HepG2 (cell line): Measurements from ENCODE around the gene SS18L1. TPM values are rescaled to one million over a fixed set of nuclear protein-coding genes. Genes with fewer than 3 reads are reported as not detected.

Experiments
- FOXK2 ChIP-seq: fragments of 450-650 bp; IDR thresholded peaks from 2 replicates; pipeline ENCODE4 v1.6.1; 2016
- SP4 ChIP-seq: sonication (generic); formaldehyde crosslinking; IDR thresholded peaks from 2 replicates; pipeline ENCODE4 v1.8.1; 2023; ENCODE audit warnings: mild to moderate bottlenecking, missing genetic modification reagents
- ZNF138 ChIP-seq: sonication (generic); formaldehyde crosslinking; IDR thresholded peaks from 2 replicates; pipeline ENCODE4 v1.5.0; 2020; ENCODE audit warnings: mild to moderate bottlenecking, low read depth, missing genetic modification reagents
- ZNF703 ChIP-seq: sonication (generic); formaldehyde crosslinking; IDR thresholded peaks from 2 replicates; pipeline ENCODE4 v1.5.1; 2020; ENCODE audit warnings: missing genetic modification reagents, mild to moderate bottlenecking, moderate library complexity, borderline replicate concordance
- ZNF747 ChIP-seq: sonication (generic); formaldehyde crosslinking; IDR thresholded peaks from 2 replicates; pipeline ENCODE4 v1.8.1; 2023; ENCODE audit warnings: missing genetic modification reagents, mild to moderate bottlenecking, borderline replicate concordance
- ZNF790 ChIP-seq: sonication (generic); formaldehyde crosslinking; IDR thresholded peaks from 2 replicates; pipeline ENCODE4 v1.8.0; 2022; ENCODE audit warnings: missing genetic modification reagents, mild to moderate bottlenecking, borderline replicate concordance
- ZNF83 ChIP-seq: sonication (generic); formaldehyde crosslinking; IDR thresholded peaks from 2 replicates; pipeline ENCODE4 v1.4.0; 2020; ENCODE audit warnings: missing genetic modification reagents, mild to moderate bottlenecking, borderline replicate concordance
- ZNF891 ChIP-seq: sonication (generic); formaldehyde crosslinking; IDR thresholded peaks from 2 replicates; pipeline ENCODE4 v1.5.0; 2020; ENCODE audit warnings: mild to moderate bottlenecking, missing genetic modification reagents
- polyA plus RNA-seq, 8 experiments: library from polyadenylated mRNA; depleted of rRNA in 3 of 8; stranded (reverse) in 7 of 8; unstranded in 1 of 8; fragments of >200 nt; fragmentation: Illumina TruSeq in 4 of 8; extraction: Trizol in 4 of 8; gene quantifications; 2 replicates each; pipeline versions ENCODE4 v1.2.1 to v1.2.3, GENCODE V29; 2011 to 2016; ENCODE audit warnings: low read depth in 4 of 8, missing spikeins in 1 of 8, mixed read lengths in 1 of 8; ENCODE audit not compliant: insufficient read depth in 1 of 8
- total RNA-seq, 5 experiments: library from RNA; depleted of rRNA; stranded (reverse); fragments of >200 nt; fragmentation: Illumina TruSeq; extraction: Trizol; gene quantifications; 2 replicates each; pipeline ENCODE4 v1.2.3, GENCODE V29; 2016; ENCODE audit warnings: low read depth in 1 of 5
- TF ChIP-seq, protein P1 (sequence below): sonication (generic); formaldehyde crosslinking; IDR thresholded peaks from 2 replicates; pipeline ENCODE4 v1.8.0; 2022; ENCODE audit warnings: missing genetic modification reagents, mild to moderate bottlenecking, moderate library complexity, borderline replicate concordance
- TF ChIP-seq, protein P2 (sequence below): sonication (generic); formaldehyde crosslinking; IDR thresholded peaks from 2 replicates; pipeline ENCODE4 v1.4.0; 2020; ENCODE audit warnings: mild to moderate bottlenecking, missing genetic modification reagents
- TF ChIP-seq, protein P3 (sequence below): sonication (generic); formaldehyde crosslinking; conservative IDR thresholded peaks from 2 replicates; pipeline ENCODE4 v1.4.0; 2020; ENCODE audit warnings: mild to moderate bottlenecking, missing genetic modification reagents, moderate library complexity
- TF ChIP-seq, protein P4 (sequence below): sonication (generic); formaldehyde crosslinking; IDR thresholded peaks from 2 replicates; pipeline ENCODE4 v1.4.0; 2020; ENCODE audit warnings: missing genetic modification reagents
- TF ChIP-seq, protein P5 (sequence below): sonication (generic); formaldehyde crosslinking; IDR thresholded peaks from 2 replicates; pipeline ENCODE4 v1.5.1; 2020; ENCODE audit warnings: mild to moderate bottlenecking, missing genetic modification reagents, moderate library complexity

SS18L1 gene
- total and polyA plus RNA-seq, 2 of the 13 experiments (the other 11 are each of a cell fraction or from before 2014, with no cell fraction given) = 17.8 to 27.6 TPM

DNA sequence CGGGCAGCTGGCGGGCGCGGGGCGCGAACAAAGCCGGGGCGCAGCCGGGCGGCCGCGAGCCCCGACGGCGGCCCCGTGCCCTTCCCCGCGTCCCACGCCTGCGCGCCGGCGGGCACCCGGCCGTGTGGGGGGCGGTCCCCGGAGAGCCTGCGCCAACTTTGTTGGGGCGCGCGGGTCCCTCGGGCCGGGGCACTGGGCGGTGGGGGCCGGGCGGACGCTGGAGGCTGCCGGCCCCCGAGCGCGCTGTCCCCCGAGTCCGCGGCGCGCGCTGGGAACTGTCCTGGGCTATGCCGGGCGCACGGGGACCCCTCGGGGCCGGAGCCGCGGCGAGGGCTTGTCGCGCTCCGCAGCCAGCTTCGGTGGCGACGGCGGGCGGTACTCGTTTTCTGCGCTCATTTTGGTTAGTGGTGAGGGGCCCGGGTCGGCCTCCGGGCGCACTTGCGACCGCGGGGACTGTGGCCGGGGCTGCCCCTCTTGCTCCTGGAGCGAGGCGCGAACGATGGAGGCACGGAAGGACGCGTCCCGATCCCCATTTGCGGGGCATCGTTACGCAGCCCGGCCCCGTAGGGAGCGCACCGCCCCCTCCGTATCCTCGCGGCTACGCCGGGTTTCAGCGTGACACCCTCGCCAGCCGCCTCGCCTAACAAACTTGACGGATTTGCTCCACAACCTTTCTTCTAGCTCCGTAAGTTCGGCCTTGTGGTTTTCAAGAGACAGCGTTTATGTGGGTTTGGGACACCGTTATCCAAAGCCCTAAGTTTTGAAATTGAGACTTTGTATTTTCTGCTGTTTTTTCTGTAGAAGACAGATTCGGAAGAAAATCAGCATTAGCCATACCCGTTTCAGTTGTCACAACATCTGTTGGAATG, 622 bp downstream of the SS18L1 start (continued):
- TF ChIP-seq ZNF83 (CRISPR knock-in tag) = 0 out of 2 replicates have a peak, but pooled peaks have one; percentile 51
- TF ChIP-seq, protein P1, sequence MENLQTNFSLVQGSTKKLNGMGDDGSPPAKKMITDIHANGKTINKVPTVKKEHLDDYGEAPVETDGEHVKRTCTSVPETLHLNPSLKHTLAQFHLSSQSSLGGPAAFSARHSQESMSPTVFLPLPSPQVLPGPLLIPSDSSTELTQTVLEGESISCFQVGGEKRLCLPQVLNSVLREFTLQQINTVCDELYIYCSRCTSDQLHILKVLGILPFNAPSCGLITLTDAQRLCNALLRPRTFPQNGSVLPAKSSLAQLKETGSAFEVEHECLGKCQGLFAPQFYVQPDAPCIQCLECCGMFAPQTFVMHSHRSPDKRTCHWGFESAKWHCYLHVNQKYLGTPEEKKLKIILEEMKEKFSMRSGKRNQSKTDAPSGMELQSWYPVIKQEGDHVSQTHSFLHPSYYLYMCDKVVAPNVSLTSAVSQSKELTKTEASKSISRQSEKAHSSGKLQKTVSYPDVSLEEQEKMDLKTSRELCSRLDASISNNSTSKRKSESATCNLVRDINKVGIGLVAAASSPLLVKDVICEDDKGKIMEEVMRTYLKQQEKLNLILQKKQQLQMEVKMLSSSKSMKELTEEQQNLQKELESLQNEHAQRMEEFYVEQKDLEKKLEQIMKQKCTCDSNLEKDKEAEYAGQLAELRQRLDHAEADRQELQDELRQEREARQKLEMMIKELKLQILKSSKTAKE (CRISPR knock-in tag) = 0 out of 2 replicates have a peak, but pooled peaks have one; percentile 18
- TF ChIP-seq ZNF138 (CRISPR knock-in tag) = peak; percentile 82; the same call in 1 of the 2 replicates
- TF ChIP-seq, protein P2, sequence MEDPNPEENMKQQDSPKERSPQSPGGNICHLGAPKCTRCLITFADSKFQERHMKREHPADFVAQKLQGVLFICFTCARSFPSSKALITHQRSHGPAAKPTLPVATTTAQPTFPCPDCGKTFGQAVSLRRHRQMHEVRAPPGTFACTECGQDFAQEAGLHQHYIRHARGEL (CRISPR knock-in tag) = no peak
- TF ChIP-seq, protein P3, sequence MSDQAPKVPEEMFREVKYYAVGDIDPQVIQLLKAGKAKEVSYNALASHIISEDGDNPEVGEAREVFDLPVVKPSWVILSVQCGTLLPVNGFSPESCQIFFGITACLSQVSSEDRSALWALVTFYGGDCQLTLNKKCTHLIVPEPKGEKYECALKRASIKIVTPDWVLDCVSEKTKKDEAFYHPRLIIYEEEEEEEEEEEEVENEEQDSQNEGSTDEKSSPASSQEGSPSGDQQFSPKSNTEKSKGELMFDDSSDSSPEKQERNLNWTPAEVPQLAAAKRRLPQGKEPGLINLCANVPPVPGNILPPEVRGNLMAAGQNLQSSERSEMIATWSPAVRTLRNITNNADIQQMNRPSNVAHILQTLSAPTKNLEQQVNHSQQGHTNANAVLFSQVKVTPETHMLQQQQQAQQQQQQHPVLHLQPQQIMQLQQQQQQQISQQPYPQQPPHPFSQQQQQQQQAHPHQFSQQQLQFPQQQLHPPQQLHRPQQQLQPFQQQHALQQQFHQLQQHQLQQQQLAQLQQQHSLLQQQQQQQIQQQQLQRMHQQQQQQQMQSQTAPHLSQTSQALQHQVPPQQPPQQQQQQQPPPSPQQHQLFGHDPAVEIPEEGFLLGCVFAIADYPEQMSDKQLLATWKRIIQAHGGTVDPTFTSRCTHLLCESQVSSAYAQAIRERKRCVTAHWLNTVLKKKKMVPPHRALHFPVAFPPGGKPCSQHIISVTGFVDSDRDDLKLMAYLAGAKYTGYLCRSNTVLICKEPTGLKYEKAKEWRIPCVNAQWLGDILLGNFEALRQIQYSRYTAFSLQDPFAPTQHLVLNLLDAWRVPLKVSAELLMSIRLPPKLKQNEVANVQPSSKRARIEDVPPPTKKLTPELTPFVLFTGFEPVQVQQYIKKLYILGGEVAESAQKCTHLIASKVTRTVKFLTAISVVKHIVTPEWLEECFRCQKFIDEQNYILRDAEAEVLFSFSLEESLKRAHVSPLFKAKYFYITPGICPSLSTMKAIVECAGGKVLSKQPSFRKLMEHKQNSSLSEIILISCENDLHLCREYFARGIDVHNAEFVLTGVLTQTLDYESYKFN (CRISPR knock-in tag) = 0 out of 2 replicates have a peak, but pooled peaks have one; percentile 17
- TF ChIP-seq ZNF891 (CRISPR knock-in tag) = 0 out of 2 replicates have a peak, but pooled peaks have one; percentile 48
- 0 out of 2 replicates have a peak, but pooled peaks have one; percentile 53 for TF ChIP-seq ZNF747 (CRISPR knock-in tag)
- peak; percentile 38; the same call in 1 of the 2 replicates for TF ChIP-seq SP4 (CRISPR knock-in tag)
- TF ChIP-seq, protein P4, sequence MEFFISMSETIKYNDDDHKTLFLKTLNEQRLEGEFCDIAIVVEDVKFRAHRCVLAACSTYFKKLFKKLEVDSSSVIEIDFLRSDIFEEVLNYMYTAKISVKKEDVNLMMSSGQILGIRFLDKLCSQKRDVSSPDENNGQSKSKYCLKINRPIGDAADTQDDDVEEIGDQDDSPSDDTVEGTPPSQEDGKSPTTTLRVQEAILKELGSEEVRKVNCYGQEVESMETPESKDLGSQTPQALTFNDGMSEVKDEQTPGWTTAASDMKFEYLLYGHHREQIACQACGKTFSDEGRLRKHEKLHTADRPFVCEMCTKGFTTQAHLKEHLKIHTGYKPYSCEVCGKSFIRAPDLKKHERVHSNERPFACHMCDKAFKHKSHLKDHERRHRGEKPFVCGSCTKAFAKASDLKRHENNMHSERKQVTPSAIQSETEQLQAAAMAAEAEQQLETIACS (CRISPR knock-in tag) = 0 out of 2 replicates have a peak, but pooled peaks have one; percentile 5
- TF ChIP-seq ZNF790 (CRISPR knock-in tag) = 0 out of 2 replicates have a peak, but pooled peaks have one; percentile 84
- TF ChIP-seq, protein P5, sequence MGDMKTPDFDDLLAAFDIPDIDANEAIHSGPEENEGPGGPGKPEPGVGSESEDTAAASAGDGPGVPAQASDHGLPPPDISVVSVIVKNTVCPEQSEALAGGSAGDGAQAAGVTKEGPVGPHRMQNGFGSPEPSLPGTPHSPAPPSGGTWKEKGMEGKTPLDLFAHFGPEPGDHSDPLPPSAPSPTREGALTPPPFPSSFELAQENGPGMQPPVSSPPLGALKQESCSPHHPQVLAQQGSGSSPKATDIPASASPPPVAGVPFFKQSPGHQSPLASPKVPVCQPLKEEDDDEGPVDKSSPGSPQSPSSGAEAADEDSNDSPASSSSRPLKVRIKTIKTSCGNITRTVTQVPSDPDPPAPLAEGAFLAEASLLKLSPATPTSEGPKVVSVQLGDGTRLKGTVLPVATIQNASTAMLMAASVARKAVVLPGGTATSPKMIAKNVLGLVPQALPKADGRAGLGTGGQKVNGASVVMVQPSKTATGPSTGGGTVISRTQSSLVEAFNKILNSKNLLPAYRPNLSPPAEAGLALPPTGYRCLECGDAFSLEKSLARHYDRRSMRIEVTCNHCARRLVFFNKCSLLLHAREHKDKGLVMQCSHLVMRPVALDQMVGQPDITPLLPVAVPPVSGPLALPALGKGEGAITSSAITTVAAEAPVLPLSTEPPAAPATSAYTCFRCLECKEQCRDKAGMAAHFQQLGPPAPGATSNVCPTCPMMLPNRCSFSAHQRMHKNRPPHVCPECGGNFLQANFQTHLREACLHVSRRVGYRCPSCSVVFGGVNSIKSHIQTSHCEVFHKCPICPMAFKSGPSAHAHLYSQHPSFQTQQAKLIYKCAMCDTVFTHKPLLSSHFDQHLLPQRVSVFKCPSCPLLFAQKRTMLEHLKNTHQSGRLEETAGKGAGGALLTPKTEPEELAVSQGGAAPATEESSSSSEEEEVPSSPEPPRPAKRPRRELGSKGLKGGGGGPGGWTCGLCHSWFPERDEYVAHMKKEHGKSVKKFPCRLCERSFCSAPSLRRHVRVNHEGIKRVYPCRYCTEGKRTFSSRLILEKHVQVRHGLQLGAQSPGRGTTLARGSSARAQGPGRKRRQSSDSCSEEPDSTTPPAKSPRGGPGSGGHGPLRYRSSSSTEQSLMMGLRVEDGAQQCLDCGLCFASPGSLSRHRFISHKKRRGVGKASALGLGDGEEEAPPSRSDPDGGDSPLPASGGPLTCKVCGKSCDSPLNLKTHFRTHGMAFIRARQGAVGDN (CRISPR knock-in tag) = peak; percentile 89
- TF ChIP-seq ZNF703 (CRISPR knock-in tag) = no peak
- TF ChIP-seq FOXK2 = no peak
